ENCODE data around the gene PRSS50.

Gene PRSS50

DNA sequence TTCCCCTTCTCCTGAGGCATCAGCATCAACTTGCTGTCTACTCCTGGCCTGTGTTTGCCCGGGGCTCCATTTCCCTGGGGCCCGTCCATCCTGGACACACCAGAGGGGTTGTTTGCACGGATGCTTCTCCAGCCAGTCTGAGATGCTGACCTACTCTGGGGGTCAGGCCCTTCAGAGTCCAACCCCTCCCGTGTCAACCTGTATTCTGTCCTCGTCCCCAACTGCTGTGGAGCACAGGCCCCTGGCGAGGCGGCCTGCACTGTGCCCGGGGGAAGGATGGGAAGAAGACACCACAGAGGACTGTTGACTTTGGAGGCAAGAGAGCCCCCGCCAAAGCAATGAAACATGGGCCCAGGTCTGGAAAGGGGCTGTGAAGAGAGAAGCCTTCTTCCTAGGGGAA lies 50.0 kb downstream of the PRSS50 start:
- no peak for DNase-seq

DNA sequence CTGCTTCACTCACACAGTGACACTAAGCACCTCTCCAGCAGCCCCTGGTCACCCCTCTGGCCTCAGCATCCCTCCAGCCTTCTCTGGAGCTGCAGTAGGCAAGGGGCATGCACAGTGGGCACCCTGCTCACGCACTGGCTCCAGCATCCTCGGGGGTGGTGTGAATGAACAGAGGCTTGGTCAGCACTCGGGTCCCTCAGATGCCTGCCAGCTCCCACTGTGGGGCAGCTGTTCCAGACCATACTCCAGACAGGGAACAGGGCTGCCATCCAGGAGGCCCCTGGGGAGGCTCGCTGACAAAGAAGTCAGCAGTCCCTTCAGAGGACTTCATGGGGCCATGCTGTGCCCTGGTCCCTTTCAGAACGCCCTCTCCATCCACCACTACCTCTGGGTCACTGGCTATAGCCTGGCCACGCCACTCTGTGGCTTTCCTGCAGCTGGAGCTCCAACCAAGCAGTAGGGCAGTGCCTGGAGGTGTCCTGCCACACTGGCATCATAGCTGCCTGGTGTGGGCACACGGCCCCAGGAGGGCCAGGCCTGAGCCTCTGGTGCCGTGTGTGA lies 50.5 kb downstream of the PRSS50 start:
- no peak for DNase-seq

DNA sequence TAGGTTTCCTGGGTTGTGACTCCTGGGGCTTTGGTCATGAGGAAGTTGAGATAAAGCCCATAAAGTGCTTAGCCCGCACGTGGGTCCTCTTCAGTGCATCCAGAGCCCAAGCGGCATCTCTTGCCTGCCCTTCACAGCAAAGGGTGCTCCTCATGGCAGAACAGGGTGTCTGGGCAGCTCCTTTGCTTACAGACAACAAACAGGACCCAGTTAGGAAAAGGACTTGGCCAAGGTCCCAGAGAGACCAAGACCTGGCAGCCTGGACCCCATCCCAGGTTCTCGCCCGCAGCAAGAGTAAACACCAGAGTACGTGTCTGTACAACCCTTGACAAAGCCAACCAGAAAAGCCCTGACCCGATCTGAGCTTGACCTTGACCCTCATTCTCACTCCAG lies 51.2 kb downstream of the PRSS50 start:
- no peak for DNase-seq

DNA sequence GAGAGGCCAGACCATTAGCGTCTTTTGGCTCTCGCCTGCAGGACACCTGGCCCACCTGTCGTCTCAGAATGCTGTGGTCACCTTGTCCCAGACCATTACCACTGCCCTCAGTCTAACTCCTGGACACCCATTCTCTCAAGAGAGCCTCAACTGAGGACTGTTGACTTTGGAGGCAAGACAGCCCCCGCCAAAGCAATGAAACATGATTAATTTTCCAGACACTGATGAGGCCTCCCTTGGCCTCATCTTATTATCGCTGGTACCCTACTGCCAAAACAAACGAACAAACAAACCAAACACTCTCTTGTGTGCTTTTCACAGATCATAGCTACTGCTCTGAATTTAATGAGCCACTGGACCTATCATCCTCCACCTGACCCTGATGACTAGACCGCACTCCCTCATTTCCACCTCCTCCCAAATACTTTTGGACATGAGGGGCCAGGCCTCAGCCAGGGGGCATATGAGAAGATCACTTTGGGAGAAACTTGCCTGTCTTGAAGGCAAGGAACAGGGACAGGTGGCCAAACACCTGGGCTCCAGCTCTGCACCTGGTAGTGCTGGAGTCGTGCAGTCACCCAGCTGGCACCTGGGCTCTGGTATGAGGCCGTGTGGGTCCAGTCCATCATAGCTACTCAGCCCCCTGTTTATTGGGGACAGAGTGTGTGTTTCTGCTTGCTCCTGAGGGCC lies 51.8 kb downstream of the PRSS50 start:
- DNase-seq, result no peak

DNA sequence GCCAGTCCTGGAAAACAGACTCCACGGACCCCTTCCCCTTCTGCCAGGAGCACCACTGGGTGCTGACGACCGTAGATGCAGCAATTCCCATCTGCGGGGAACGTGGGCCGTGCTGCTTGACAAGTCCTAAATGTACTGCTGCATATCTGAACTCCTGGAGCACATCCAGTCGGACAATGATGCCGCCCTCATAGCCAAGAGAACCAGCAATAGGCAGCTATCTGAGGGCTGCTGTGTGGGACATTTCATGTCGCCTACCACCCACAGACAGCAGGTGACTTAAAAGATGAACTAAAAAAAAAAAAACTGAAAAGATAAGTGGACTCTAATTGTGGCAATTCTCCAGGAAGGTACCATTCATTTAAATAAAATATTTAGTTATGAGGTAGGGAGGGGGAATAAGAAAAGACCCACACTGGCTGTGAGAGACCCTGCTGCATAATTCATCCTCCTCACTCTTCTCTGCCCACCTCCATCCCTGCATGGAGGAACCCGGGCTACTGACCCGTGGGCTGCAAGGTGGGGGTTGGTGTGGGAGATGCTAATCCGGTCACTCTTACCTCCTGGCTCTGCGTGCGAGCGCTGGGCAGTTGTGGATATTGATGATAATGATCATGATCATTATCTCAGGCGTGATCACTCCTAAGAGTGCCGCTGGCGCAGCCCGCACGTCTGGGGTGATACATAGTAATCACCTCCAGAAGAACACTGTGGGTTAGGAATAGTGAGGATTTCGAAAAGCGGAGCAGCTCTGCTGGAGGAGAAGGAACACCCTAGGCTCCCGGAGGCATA lies 52.5 kb downstream of the PRSS50 start:
- DNase-seq, result no peak

DNA sequence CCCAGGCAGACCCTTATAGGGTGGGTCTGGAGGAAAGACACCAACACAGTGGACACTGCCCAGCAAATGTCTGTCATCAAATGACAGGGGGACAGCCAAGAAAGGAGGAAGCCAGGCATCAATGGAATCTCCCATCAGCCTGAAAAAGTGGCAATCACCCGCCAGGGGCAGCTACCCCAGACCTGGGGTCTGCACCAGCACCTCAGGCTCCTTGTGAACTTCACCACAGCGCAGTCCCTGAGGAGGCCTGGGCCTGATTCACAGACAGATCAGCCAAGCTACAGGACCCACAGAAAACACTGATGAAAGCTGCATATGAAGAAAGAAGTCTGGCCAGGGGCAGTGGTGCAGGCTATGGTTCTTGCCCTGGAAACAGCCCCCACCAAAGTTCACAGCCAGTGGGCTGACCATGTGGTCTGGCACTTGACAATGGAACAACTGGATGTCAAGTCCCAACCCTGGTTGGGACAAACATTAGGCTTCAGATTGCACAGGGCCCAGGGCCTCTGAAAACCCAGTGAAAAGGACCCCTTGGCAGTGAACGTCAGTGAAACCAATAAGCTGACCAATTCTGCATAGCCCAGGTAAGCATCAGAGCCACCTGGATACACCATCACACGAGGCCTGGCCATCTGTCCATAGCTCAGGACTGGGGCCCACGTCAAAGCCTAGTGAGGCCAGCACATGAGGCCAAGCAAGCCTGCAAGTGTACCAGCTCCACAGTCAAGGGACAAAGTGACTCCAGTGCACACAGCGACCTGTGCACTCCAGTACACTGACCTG lies 53.3 kb downstream of the PRSS50 start:
- no peak for DNase-seq

DNA sequence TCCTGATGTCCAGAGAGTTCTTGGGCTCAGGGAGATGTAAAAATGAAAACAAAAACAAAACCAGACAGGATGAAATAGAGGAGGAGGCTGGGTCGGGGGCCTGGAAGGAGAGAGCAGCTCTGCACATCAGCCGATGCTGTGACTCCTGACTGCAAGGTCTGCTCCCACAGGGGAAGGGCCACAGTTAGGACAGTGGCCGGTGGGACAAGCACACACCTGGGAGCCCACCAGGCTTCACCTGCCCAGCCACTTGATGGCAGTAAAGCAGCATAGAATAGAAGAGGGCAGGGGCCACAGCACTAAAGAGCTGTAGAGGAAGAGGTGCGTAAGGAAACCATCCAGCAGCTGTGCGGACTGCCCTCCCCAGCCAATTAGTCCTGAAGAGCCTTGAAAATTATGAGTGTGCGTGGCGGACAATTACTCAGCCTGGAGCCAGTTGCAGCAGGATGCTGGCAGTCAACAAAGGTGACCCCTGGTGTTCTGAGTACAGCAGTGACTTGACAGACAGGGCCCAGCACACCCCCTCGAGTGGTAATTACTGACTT lies 54.0 kb downstream of the PRSS50 start:
- no peak for DNase-seq

DNA sequence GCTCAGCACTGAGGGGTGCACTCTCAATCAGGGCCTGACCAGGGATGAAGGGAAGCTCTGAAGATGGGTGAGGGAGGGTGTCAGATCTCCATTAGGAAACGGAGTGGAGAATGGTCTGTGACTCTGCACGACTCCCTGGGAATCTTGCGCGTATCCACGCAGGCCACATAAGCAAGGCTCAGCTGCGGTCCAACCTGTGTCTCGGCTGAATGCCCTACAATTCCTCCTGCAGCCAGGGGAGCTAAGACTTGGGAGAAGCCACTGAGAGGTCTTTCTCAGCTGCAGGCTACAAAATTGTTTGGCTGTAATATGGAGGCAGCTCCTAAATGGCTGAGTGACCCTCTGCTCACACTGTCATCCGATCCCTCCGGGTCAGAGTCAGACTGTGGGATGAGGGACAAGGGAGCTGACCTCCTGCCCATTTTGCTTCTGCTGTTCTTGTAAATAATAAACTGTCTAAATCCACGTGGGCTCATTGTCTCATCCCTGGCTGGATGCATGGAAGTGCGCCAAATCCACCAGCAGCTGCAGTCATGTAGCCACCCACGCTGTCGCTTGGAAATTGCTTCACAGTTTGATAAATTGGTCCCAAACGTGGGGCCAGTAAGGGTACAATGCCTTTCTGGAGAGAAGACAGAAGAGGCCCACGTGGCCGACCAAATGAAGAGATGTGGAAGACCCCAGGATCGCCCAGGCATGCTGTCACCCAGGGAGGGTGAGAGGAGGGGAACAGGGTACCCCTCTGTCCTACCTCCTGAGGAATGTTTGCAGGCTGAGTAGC lies 54.7 kb downstream of the PRSS50 start:
- no peak for DNase-seq
